ENCODE measurements around the gene TEX19. TPM values are rescaled to one million over a fixed set of nuclear protein-coding genes. Genes with fewer than 3 reads are reported as not detected.

Gene TEX19
- total and polyA plus RNA-seq, 2 of the 8 experiments (the other 6 are each of a cell fraction or from before 2014, with no cell fraction given): 0.54 to 0.80 TPM

DNA sequence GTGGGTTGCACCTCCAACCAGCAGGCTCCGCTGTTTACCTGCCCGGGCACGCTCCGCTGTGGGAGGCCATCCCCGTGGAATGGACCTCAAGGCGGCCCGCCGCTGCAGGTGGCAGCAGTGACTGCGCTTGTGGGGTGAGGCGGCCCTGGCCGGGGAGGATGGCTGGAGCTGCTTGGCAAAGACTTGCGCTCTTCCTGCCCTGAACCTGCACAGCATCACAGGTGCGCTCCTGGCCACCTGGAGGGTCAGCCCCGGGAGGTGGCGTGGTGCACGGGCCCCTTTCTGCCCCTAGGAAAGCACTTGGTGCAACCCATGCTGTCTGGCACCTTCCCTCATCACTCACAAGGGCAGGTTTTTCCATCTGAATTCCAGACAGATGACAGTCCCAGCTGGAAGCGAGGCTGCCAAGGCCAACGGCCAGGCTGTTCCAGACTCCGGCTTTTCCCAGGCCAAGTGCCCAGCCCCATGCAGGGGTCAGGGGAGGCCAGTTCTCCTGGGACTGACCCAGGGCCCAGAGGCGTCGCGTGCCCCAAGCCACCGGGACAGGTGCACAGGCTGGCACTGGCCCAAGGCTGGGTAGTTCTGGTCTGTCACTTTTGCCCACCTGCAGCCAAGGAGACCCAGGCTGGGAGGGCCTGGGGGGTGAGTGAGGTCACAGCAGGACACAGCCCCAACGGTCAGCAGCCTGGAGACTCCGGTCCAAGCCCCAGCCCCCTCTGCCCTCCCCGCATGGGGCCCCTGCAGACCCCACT is 25.9 kb downstream of the TEX19 start:
- Histone ChIP-seq H2BK5ac (ENCODE audit: low read depth, low read length) (no peak overlapping the region), H3K4me2 (ENCODE audit: insufficient read depth in 1 of 2, low read depth in 2 of 2, low read length in 2 of 2) (no peak overlapping the region)
- DNase-seq (ENCODE audit: low read depth in 1 of 2, low spot score in 2 of 2): no peak

More for the DNA sequence above, 25.9 kb downstream of the TEX19 start:
- Histone ChIP-seq H3K4me1 (replicated peaks in 1 of 4; ENCODE audit: control insufficient read depth in 3 of 4, insufficient read depth in 4 of 4, low read length in 3 of 4) (peaks cover 0 to 9% (median 5%) of the 10 kb centered on the region in 4 experiments; a peak in 5 of 7 replicates), H3K79me1 (ENCODE audit: low read depth, low read length) (no peaks in the 10 kb centered on the region), H2AK5ac (ENCODE audit: low read depth, low read length) (no peak overlapping the region), H3K4ac (replicated peaks; ENCODE audit: insufficient read length, low read depth, low read length) (no peak overlapping the region), H2BK12ac (ENCODE audit: low read depth, low read length) (no peak overlapping the region), H3K18ac (ENCODE audit: extremely low read depth, low read length) (no peak overlapping the region), H3K14ac (ENCODE audit: insufficient read length) (no peak overlapping the region), H3K9me3 (ENCODE audit: insufficient read depth in 2 of 2, low read depth in 1 of 2, low read length in 1 of 2) (no peaks in the 10 kb centered on the region), H3K27ac (ENCODE audit: low read depth, low read length) (no peak overlapping the region), H2AFZ (ENCODE audit: low read length) (no peak overlapping the region), H4K91ac (replicated peaks; ENCODE audit: insufficient read length, low read length) (peak overlapping the region; percentile 30), H3K36me3 (ENCODE audit: control insufficient read depth in 2 of 4, insufficient read depth in 4 of 4, low read length in 3 of 4) (no peaks in the 10 kb centered on the region), H3K9ac (replicated peaks in 1 of 4; ENCODE audit: extremely low read depth in 1 of 4, low read depth in 3 of 4, low read length in 3 of 4) (no peak overlapping the region), H2BK15ac (ENCODE audit: low read length) (peak overlapping the region; percentile 46; the same call in 1 of the 2 replicates), H4K20me1 (replicated peaks in 1 of 2; ENCODE audit: control insufficient read depth in 1 of 2, insufficient read depth in 2 of 2, low read length in 2 of 2) (peaks cover 0 to 3% of the 10 kb centered on the region in 2 experiments), H3K27me3 (replicated peaks in 1 of 4; ENCODE audit: control insufficient read depth in 3 of 4, extremely low read depth in 1 of 4, insufficient read depth in 3 of 4, low read length in 3 of 4) (no peaks in the 10 kb centered on the region; a peak in 2 of 7 replicates), H4K5ac (ENCODE audit: insufficient read length, low read depth, low read length) (no peak overlapping the region), H2BK20ac (ENCODE audit: low read length) (0 out of 2 replicates have a peak overlapping the region, but pooled peaks have one; percentile 48), H4K8ac (ENCODE audit: extremely low read depth, insufficient read depth, low read length) (peak overlapping the region; percentile 36), H3K23me2 (ENCODE audit: low read depth, low read length) (no peaks in the 10 kb centered on the region), H3K79me2 (ENCODE audit: control insufficient read depth in 1 of 2, insufficient read depth in 2 of 2, low read length in 2 of 2) (no peaks in the 10 kb centered on the region), H3K56ac (replicated peaks; ENCODE audit: insufficient read length, low read depth, low read length) (no peak overlapping the region), H2BK120ac (replicated peaks; ENCODE audit: low read depth, low read length) (no peak overlapping the region), H3K4me3 (ENCODE audit: extremely low read depth in 1 of 4, insufficient read depth in 2 of 4, low read depth in 3 of 4, low read length in 4 of 4) (no peak overlapping the region), H3K23ac (ENCODE audit: insufficient read length) (no peak overlapping the region)
- FAIRE-seq: no peak
- TF ChIP-seq TEAD4 (IDR thresholded peaks at IDR 0.05; ENCODE audit: low read depth, low read length) (no peak), GABPA (IDR thresholded peaks at IDR 0.05; ENCODE audit: borderline replicate concordance, insufficient read depth, low read length) (0 out of 2 replicates have a peak, but pooled peaks have one; percentile 19)
- CTCF ChIA-PET (ENCODE audit: partially characterized antibody): interaction anchor here (0.8 to 1.4 kb wide), 8 partner anchors 11 to 168 kb away, joined by 3 to 6 read pairs (median 4); no protein-coding TSS in a partner anchor
- 86% methylated on average over 23 of the region's 26 CpGs; no CpG with 5 or more reads in 1 of the 2 experiments for WGBS, 2 experiments (ENCODE audit: extremely low coverage in 1 of 2, insufficient coverage in 1 of 2, insufficient read length in 1 of 2, insufficient replicate concordance in 2 of 2, low coverage in 1 of 2, low lambda C conversion rate in 2 of 2, missing lambda C conversion rate in 1 of 2)
- POLR2A ChIA-PET (ENCODE audit: partially characterized antibody): interaction anchor here (0.7 to 2.9 kb wide), 5 partner anchors 8 to 34 kb away, joined by 3 to 14 read pairs (median 3); no protein-coding TSS in a partner anchor
